DMS114 treated with DMSO at 0.1 percent for 48 hours (cell line): ENCODE data around the gene HELZ2.

Source experiments
- DNase-seq: peaks from one replicate; lab custom pipeline; 2025; ENCODE audit not compliant: unreplicated experiment; lab: John Stamatoyannopoulos, UW

Gene HELZ2

DNA sequence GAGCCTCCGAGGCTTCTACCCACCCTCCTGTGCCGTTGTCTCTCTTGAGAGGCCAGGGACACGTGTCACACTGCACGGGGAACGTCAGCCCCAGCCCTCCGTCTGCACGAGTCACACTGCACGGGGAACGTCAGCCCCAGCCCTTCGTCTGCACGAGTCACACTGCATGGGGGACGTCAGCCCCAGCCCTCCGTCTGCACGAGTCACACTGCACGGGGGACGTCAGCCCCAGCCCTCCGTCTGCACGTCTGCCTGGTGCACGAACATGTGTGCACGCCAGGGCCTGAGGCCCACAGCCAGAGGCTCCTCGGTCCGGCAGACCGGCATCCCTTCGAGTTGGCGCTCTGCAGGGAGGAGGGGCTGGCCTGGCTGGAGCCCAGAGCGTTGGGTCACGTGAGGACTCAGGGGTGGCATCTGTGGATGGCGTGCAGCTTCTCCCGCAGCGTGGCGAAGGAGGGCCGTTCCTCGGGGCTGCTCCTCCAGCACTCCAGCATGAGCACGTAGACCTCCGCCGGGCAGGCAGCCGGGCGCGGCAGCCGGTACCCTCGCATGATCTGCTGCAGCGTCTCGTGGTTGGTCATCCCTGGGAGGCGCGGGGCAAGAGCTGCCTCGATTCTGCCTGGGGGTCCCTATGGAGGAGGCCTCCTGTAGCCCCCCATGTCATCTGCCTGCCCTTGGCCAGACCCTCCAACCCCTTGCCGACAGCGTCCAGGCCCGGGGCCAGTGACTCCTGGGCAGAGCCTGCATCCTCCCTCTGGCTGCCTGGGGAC is 33.4 kb downstream of the HELZ2 start:
- DNase-seq = no peak

DNA sequence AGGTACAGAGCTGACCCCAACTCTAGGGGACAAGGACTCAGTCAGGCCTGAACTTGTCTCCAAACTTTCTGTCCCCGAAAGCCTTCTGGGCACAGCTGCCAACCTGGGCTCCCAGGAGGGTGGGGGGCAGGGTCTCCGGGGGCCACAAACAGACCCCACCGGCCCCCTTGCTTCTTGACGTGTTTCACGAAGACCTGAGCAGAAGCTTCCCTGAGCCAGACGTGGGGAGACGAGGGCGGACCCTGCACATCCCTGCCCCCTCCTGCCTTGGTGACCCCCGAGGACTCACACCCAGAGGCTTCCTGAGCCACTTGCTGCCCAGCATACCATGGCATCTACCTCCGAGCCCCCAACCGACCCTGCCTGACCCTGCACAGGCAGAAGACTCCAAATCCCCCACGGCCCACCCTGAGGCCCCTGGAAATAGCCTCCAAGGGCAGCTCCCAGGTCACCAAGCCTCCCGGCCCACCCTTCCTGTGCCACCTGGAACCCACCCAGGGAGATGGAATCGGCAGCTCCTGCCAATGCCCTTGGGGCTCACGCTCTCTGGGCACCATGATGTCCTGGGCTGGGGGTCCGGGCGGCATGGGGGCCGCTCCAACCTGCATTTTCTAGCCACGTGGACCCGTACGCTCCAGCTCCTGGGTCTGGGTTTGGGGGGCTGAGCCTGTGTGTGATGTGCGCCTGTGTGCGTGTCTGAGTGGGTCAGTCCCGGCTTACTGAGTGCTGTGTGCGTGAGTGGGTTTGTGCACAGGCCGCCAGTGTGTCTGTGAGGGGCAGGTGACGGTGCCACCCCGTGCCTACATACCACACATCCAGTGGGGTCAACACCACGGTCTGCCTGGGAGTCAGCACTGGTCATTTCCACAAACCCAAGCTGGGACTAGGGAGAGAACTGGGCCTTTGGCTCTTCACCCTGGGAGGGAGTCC is 34.3 kb downstream of the HELZ2 start:
- no peak for DNase-seq

DNA sequence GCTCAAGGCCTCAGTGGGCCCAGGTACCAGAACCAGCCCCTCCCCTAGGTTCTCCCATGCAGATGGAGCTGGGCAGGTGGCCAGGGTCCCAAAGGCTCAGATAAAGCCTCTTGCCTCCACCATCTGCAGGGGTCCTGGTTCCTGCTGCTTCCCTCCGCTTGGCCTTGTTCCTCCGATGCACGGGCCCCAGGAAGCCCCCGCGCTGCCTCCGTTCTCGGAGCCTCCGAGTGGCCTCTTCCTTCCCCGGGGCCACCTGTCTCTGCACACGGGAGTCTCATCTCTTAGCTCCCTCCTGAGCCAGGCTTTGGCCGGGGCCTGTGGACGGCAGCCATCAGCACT is 35.0 kb downstream of the HELZ2 start:
- DNase-seq = no peak

DNA sequence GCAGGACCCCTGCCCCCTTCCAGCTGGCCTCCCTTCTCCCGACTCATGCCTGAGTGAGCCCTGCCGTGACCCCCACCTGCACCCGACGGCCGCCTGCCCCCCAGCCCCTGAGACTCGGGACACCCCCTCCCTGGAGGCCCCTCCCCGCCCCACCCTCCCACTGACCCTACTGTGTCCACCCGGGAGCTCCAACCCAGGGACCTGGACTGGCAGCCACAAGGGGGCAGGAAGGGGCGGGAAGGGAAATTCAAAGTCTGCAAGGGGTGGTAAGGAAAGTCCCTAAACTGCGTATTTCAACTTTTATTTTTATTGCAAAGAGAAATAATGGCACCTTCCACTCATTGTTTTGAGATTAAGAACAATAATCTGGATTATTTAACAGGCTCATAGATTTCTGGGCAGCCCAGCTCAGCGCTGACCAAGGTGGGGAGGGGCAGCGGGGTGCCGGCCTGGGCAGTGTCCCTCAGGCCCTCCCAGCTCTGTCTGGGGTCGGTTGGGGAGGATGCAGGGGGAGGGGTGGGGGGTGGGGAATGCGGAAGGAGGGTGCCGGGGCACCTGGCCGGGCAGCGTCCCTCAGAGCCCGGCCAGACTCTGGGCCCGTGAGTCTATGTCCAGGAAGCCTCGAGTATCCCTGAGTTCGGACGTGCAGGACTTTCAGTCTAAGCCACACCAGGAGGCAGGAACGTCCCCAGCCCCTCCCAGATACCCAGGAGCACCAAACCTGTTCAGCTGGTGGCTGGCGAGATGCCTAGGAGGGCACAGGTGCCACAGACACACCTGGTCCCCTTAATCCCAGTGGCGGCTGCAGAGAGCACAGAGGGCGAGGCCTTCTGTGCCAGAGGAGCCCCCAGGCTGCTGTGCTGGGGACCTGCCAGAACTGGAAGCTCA is 35.6 kb downstream of the HELZ2 start:
- DNase-seq = no peak

- peak; percentile 45 for DNase-seq
Measured at GRCh38 chr20:63537525-63538203, 36.4 kb downstream of the HELZ2 start.

- no peak for DNase-seq
Measured at GRCh38 chr20:63536997-63537524, 37.0 kb downstream of the HELZ2 start, which contains the start of gene PTK6. PTK6 (minus strand) TSS chr20:63537376; CDS start chr20:63537314, 62 bp downstream.

DNA sequence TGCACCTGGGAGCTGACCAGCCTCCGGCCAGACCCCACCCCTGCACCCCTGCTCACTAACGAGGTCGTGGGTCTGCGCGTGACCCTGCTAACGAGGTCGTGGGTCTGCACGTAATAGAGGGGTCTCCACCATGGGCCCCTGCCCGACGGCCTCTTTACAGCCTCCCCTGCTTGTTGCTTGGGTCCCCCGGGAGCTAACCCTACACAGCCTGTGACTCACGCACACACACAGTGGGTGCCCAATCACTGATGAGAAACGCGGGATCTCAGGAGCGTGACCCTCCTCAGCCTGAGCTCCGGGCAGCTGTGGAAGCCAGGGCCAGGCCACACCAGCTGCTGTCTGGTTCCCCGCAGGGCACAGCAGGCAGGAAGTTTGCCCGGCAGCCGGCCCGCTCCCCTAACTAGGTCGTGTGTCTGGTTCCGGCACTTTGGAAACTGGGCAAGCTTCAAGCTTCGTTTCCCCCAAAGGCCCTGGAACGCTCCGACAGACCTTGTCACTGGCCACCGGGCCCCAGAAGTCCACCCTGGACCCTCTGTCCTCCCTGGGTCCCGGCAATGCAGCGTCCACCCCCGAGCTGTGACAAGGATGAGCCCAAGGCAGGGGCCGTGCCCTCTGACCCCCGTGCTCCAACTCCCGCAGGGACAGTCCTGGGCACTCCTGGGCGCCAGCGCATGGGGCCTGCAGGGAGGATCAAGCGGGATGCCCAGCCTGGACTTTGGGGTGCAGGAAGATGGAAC is 37.6 kb downstream of the HELZ2 start:
- no peak for DNase-seq

DNA sequence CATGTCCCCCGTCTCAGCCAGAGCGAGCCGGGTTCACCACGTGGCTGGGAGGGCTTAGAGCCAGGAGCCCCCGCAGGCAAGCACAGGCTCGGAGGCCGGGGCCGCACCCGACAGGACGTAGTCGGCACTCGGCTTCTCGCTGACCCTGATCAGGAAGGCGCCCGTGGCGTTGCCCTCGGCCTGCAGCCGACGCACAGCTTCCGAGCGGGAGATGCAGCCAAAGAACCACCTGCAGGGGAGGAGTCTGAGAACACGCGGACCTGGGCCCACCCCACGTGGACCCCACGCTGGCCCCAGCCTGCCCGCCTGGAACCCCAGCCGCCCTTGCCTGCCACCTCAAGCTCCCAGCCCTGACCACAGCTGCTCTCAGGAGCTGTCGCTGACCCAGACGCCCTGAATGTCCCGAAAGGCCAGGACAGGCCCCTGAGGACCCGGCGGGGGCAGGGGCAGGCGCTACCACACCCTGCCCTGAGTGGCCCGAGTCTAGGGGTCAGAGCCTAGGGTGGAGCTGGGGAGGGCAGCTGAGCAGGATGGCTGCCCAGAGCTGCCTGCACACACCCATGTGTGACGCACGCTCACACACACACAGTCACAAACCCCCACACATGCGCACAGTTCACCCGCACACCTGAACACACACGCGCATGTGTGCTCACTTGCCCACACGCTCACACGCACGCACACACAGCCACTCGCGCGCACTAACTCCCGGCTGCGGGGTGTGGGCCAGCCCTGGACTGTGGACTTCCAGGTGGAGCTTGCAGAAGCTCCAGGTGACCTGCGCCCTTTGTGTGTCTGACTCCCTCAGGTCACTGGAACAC is 39.0 kb downstream of the HELZ2 start:
- DNase-seq = no peak

DNA sequence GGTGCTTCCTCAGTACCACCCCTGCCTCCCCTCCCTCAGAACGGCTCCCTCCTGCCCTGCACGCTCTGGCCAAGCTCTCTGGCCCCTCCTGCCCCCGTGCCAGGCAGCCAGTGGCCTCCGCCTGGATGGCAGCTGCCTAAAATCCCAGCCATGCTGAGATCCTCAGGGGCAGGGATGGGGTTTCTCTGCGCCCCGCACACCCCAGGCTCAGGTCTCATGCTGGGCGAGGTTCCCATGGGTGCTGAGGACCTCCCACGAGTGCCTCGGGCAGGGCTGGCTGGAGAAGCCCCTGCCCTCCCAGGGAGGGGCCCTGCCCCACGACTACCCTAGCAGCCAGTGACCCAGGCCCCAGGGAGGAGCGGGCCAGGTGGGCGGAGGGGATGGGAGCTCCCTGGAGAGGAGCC is 39.6 kb downstream of the HELZ2 start:
- no peak for DNase-seq

DNA sequence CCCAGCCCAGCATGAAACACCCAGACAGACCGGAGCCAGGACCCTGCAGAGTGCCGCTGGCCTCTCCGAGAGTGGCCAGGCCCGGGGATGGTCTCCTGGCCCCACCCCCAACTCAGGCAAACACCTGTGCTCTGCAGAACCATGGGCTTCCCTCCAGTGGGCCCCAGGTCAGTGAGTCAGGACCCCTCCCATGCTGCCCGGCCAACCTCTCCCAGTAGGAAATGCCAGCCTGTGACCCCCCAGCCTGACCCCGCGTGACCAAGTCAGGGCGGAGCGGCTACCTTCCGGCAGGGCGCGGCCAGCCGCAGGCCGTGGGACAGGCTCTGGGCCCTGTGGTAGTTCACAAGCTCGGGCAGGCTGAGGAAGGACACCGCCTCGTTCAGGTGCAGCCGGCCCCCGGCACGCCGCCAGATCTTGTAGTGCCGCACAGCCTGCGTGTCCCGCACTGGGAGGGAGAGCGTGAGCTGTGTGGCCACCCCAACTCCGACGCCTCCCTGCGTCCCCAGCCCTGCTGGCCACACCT is 40.1 kb downstream of the HELZ2 start:
- no peak for DNase-seq

DNA sequence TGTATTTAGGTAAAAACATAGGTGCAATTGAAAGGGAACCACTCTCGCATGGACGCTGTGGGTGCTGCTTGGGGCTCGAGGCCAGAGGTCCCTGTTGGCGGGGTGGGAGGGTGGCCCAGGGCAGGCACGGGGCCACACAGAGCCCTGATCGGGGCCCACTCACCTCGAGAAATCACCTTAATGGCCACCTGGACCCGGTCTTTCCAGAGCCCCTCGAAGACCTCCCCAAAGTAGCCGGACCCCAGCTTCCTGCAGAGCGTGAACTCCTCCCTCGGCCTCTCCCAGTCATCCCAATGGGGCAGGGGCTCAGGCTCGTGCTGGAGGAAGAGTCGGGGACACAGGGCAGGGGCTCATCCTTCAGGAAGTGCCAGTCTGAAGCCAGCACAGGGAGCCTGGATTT is 40.7 kb downstream of the HELZ2 start:
- DNase-seq = no peak

DNA sequence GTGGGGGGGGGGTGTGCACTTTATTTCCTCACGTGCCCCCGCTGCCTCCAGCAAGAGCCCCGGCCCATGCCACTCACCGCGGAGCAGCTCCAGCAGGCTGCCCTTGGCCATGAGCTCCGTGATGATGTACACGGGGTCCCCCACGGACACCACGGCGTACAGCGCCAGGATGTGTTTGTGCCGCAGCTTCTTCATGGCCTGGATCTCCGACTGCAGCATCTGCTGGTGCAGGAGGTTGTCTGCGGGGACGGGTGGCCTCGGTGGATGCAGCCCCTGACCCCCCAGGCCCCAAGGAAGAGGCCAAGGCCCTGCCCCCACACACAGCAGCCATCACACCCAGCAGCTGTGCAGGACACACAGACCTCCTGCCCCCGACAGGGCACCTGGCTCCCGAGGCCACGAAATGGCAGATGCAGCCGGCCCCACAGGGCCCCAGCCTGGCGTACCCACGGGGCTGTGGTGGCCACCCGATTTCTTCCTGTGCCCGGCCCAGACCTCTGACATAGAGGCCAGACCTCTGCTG is 41.5 kb downstream of the HELZ2 start:
- DNase-seq = no peak

DNA sequence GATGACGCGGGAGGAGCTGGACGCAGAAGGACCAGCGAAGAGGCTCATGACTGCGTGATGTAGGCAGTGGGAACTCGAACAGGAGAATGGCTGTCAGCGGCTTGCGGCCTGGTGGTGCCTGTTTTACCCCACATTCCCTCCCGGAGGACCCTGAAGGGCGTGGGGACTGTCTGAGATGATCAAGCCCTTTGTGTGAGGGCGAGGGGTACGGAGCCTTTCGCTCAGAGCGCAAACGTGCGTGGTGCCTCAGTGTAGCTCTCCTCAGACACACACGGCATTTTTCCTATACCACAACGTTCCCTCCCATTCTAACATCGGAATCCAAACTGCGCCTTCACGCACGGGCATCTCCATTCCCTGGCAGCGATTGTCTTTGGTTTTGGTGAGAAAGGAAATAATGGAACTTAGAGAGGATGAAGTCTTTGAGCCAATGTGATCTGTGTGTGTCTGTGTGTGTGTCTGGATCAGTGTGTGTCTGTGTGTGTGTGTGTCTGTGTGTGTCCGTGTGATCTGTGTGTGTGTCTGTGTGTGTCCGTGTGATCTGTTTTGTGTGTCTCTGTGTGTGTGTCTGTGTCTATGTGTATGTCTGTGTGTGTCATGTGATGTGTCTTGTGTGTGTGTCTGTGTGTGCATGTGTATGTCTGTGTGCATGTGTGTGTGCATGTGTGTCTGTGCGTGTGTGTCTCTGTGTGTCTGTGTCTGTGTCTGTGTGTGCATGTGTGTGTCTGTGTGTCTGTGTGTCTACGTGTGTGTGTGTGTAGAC is 42.2 kb downstream of the HELZ2 start:
- DNase-seq = no peak

GRCh38 chr20:63530788-63531160 is 43.3 kb downstream of the HELZ2 start:
- no peak for DNase-seq

- no peak for DNase-seq
Measured at GRCh38 chr20:63529861-63530787, 43.9 kb downstream of the HELZ2 start.

GRCh38 chr20:63529180-63529860 is 44.7 kb downstream of the HELZ2 start:
- no peak for DNase-seq
